Regular cardiac myocyte (primary cell): ENCODE results near the gene GABARAPL1. TPM values are rescaled to one million over a fixed set of nuclear protein-coding genes. Genes with fewer than 3 reads are reported as not detected.

ENCODE experiments used
- total RNA-seq: library from RNA; depleted of rRNA; stranded (reverse); fragments of >200 nt; gene quantifications from 2 replicates; pipeline ENCODE4 v1.2.3, GENCODE V29; 2014

The GABARAPL1 gene
- 23.0 and 105 TPM in 2 replicates for total RNA-seq

GRCh38 chr12:10212739-10213131 lies at the start of gene GABARAPL1:
Gene GABARAPL1, plus strand, starts transcription at chr12:10212877. Its CDS starts 253 bp downstream, at chr12:10213130.

GRCh38 chr12:10171973-10172728 lies 40.5 kb upstream of the GABARAPL1 start, which contains the start of gene OLR1:
Gene OLR1, minus strand, starts transcription at chr12:10172132. Its CDS starts 55 bp downstream, at chr12:10172077.

DNA sequence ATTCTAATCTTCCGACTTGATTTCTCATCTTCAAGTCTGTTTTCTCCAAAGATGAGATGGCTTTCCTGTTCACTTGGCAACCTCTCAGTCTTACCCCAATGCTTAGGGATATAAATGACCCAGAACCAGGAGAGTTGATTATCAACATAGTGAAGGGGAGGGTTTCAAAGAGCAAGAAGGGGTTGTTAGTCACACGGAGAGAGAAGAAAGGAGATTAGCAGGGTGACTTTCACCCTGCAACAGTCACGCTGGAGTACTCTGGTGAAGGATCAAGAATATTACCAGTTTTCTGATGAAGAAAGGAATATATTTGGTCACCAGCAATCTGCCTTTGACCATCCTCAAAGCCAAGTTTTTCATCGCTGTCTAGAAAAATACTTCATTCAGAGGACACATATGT lies 33.9 kb upstream of the GABARAPL1 start, which contains the start of gene TMEM52B:
TSS of gene TMEM52B (plus strand) at position 212 of the 400 bp plus-strand sequence. CDS start 543 bp downstream, outside the sequence.

Other genes starting within 250 kb of the GABARAPL1 start
- not detected in 2 replicates for gene CLEC12A, start 241.5 kb upstream of the GABARAPL1 start, total RNA-seq
- gene CLEC1B, start 213.8 kb upstream of the GABARAPL1 start, total RNA-seq, result not detected in 2 replicates
- gene CLEC12B, start 202.2 kb upstream of the GABARAPL1 start, total RNA-seq, result not detected in 2 replicates
- not detected in 2 replicates for gene CLEC9A, start 182.2 kb upstream of the GABARAPL1 start, total RNA-seq
- under 0.01 TPM in 1 of 2 replicates, not detected in the other for gene CLEC1A, start 113.9 kb upstream of the GABARAPL1 start, total RNA-seq
- not detected in 2 replicates for gene CLEC7A, start 82.7 kb upstream of the GABARAPL1 start, total RNA-seq
- gene OLR1, start 40.7 kb upstream of the GABARAPL1 start, total RNA-seq, result 1.2 and 1.4 TPM in 2 replicates
- gene TMEM52B, start 33.8 kb upstream of the GABARAPL1 start, total RNA-seq, result under 0.01 and 0.56 TPM in 2 replicates
- gene KLRD1, start 95.0 kb downstream of the GABARAPL1 start, total RNA-seq, result under 0.01 and 0.28 TPM in 2 replicates
- gene KLRK1, start 177.2 kb downstream of the GABARAPL1 start, total RNA-seq, result not detected in 2 replicates
- gene KLRC4, start 196.9 kb downstream of the GABARAPL1 start, total RNA-seq, result not detected in 2 replicates
- not detected in 2 replicates for gene KLRC3, start 207.7 kb downstream of the GABARAPL1 start, total RNA-seq
- gene KLRC2, start 223.1 kb downstream of the GABARAPL1 start, total RNA-seq, result not detected in 2 replicates
- gene KLRC1, start 240.5 kb downstream of the GABARAPL1 start, total RNA-seq, result not detected in 2 replicates